ENCODE measurements around the gene ADD1.

The ADD1 gene

GRCh38 chr4:2852481-2852921 lies 8.9 kb downstream of the ADD1 start:
- peak in 1 of 10 donors; percentile 41 for DNase-seq
- intact Hi-C loops (cut with DNase I): no loop called here

GRCh38 chr4:2855584-2855983 lies 11.9 kb downstream of the ADD1 start:
- intact Hi-C loops (cut with DNase I): no loop called here
- no peak for DNase-seq

- intact Hi-C loops (cut with DNase I): no loop called here
- DNase-seq: no peak
These were observed 12.6 kb downstream of the ADD1 start for GRCh38 chr4:2856266-2856665.

GRCh38 chr4:2857349-2857927 lies 13.8 kb downstream of the ADD1 start:
- intact Hi-C loops (cut with DNase I): no loop called here
- DNase-seq: no peak

- no peak for DNase-seq
- intact Hi-C loops (cut with DNase I): no loop called here
These were observed 15.0 kb downstream of the ADD1 start for GRCh38 chr4:2858451-2859217.

GRCh38 chr4:2859514-2859913 lies 15.9 kb downstream of the ADD1 start:
- intact Hi-C loops (cut with DNase I): no loop called here
- DNase-seq: no peak

- intact Hi-C loops (cut with DNase I): no loop called here
- no peak for DNase-seq
These were observed 17.0 kb downstream of the ADD1 start for GRCh38 chr4:2860391-2861348.

GRCh38 chr4:2861631-2862436 lies 18.2 kb downstream of the ADD1 start:
- intact Hi-C loops (cut with DNase I): no loop called here

GRCh38 chr4:2862528-2862927 lies 18.9 kb downstream of the ADD1 start:
- DNase-seq: no peak

More at GRCh38 chr4:2861631-2862436, 18.2 kb downstream of the ADD1 start:
- DNase-seq: peak in 1 of 10 donors; percentile 29

GRCh38 chr4:2863649-2864048 lies 20.0 kb downstream of the ADD1 start:
- DNase-seq: no peak
- intact Hi-C loops (cut with DNase I): no loop called here

More at GRCh38 chr4:2862528-2862927, 18.9 kb downstream of the ADD1 start:
- intact Hi-C loops (cut with DNase I): no loop called here

GRCh38 chr4:2865196-2865780 lies 21.6 kb downstream of the ADD1 start:
- intact Hi-C loops (cut with DNase I): no loop called here
- no peak for DNase-seq

GRCh38 chr4:2866160-2866861 lies 22.7 kb downstream of the ADD1 start:
- intact Hi-C loops (cut with DNase I): no loop called here
- DNase-seq: no peak

GRCh38 chr4:2866891-2867290 lies 23.2 kb downstream of the ADD1 start:
- no peak for DNase-seq
- intact Hi-C loops (cut with DNase I): no loop called here

- DNase-seq: peak in 1 of 10 donors; percentile 67
- intact Hi-C loops (cut with DNase I): no loop called here
These were observed 24.3 kb downstream of the ADD1 start for GRCh38 chr4:2867758-2868491.

- intact Hi-C loops (cut with DNase I): no loop called here
- DNase-seq: peak in 1 of 10 donors; percentile 46
These were observed 25.3 kb downstream of the ADD1 start for GRCh38 chr4:2868877-2869487.

GRCh38 chr4:2869659-2870058 lies 26.0 kb downstream of the ADD1 start:
- intact Hi-C loops (cut with DNase I): no loop called here
- no peak for DNase-seq

GRCh38 chr4:2870082-2870481 lies 26.4 kb downstream of the ADD1 start:
- intact Hi-C loops (cut with DNase I): no loop called here
- DNase-seq: no peak

GRCh38 chr4:2871466-2871865 lies 27.8 kb downstream of the ADD1 start:
- intact Hi-C loops (cut with DNase I): no loop called here
- no peak for DNase-seq

All from posterior cingulate gyrus (tissue), 11 donors.